Ishikawa (cell line): ENCODE measurements around the gene LRP8.

ENCODE experiments used
- CEBPB ChIP-seq: IDR thresholded peaks from 2 replicates; pipeline ENCODE4 v1.6.1; 2012
- EP300 ChIP-seq: IDR thresholded peaks from 2 replicates; pipeline ENCODE4 v1.6.1; 2012; ENCODE audit warnings: borderline replicate concordance
- MAX ChIP-seq: IDR thresholded peaks from 2 replicates; pipeline ENCODE4 v1.6.1; 2012
- REST ChIP-seq: IDR thresholded peaks from 2 replicates; pipeline ENCODE4 v1.6.1; 2012; ENCODE audit warnings: low read depth, mild to moderate bottlenecking
- TAF1 ChIP-seq: IDR thresholded peaks from 2 replicates; pipeline ENCODE4 v1.6.1; 2012; ENCODE audit warnings: low read depth, mild to moderate bottlenecking

GRCh38 chr1:53328009-53328461, at the start of gene LRP8:
- no peak for TF ChIP-seq CEBPB
- TF ChIP-seq REST, result no peak
- TF ChIP-seq EP300, result no peak
- TF ChIP-seq TAF1, result no peak
- 0 out of 2 replicates have a peak, but pooled peaks have one; percentile 25 for TF ChIP-seq MAX
